Smooth muscle cell (in vitro differentiated cells): ENCODE measurements around the gene POLG. TPM values are rescaled to one million over a fixed set of nuclear protein-coding genes. Genes with fewer than 3 reads are reported as not detected.

ENCODE experiments used
- DNase-seq: peaks from one replicate; lab custom pipeline; 2025; ENCODE audit not compliant: unreplicated experiment; lab: John Stamatoyannopoulos, UW
- H2AFZ ChIP-seq: fragments of 200-600 bp; sonication (generic); 2 replicates; pipeline ENCODE4 v1.6.0; 2016; ENCODE audit warnings: antibody characterized with exemption, low read depth, mild to moderate bottlenecking
- H3F3A ChIP-seq: fragments of 200-600 bp; sonication (generic); 2 replicates; pipeline ENCODE4 v1.6.0; 2017; ENCODE audit warnings: antibody characterized with exemption, low read depth
- H3K27ac ChIP-seq: fragments of 200-600 bp; sonication (generic); 2 replicates; pipeline ENCODE4 v1.5.1; 2016; ENCODE audit warnings: low read depth, mild to moderate bottlenecking
- H3K27me3 ChIP-seq: fragments of 200-600 bp; sonication (generic); 2 replicates; pipeline ENCODE4 v1.6.1; 2016; ENCODE audit warnings: low read depth, mild to moderate bottlenecking
- H3K36me3 ChIP-seq: fragments of 200-600 bp; sonication (generic); 2 replicates; pipeline ENCODE4 v1.5.1; 2016; ENCODE audit warnings: low read depth
- H3K4me1 ChIP-seq: fragments of 200-600 bp; sonication (generic); 2 replicates; pipeline ENCODE4 v1.5.1; 2016; ENCODE audit warnings: low read depth
- H3K4me2 ChIP-seq: fragments of 200-600 bp; sonication (generic); 2 replicates; pipeline ENCODE4 v1.6.0; 2016; ENCODE audit warnings: mild to moderate bottlenecking
- H3K4me3 ChIP-seq: fragments of 200-600 bp; sonication (generic); 2 replicates; pipeline ENCODE4 v1.5.1; 2016; ENCODE audit warnings: mild to moderate bottlenecking
- H3K79me2 ChIP-seq: fragments of 200-600 bp; sonication (generic); 2 replicates; pipeline ENCODE4 v1.6.0; 2016; ENCODE audit warnings: low read depth, mild to moderate bottlenecking
- H3K9ac ChIP-seq: fragments of 200-600 bp; sonication (generic); 2 replicates; pipeline ENCODE4 v1.6.0; 2016; ENCODE audit warnings: low read depth
- H3K9me3 ChIP-seq: fragments of 200-600 bp; sonication (generic); replicated peaks from 2 replicates; pipeline ENCODE4 v1.5.1; 2016; ENCODE audit warnings: low read depth
- H4K20me1 ChIP-seq: fragments of 200-600 bp; sonication (generic); 2 replicates; pipeline ENCODE4 v1.6.0; 2016; ENCODE audit warnings: low read depth
- WGBS: methylation state at CpG from one replicate; pipeline ENCODE4 v1.1.7; 2016; ENCODE audit warnings: low lambda C conversion rate; 5-methylcytosine and 5-hydroxymethylcytosine counted together
- polyA plus RNA-seq: library from polyadenylated mRNA; unstranded; fragments of >200 nt; fragmentation: Nextera tagmentation; extraction: Ambion mirVana; gene quantifications from 2 replicates; pipeline ENCODE4 v1.2.1, GENCODE V29; 2016
- total RNA-seq: library from RNA; depleted of rRNA; stranded (reverse); fragments of >200 nt; gene quantifications from 2 replicates; pipeline ENCODE4 v1.2.3, GENCODE V29; 2014
- TF ChIP-seq, protein P1 (sequence below): fragments of 200-600 bp; sonication (generic); IDR thresholded peaks from 2 replicates; pipeline ENCODE4 v1.5.1; 2017; ENCODE audit warnings: borderline replicate concordance, mild to moderate bottlenecking, antibody characterized with exemption; ENCODE audit not compliant: insufficient read depth, poor library complexity, severe bottlenecking

The POLG gene
- total and polyA plus RNA-seq, 2 experiments from 2014 or later, result 34.3 to 41.6 TPM

DNA sequence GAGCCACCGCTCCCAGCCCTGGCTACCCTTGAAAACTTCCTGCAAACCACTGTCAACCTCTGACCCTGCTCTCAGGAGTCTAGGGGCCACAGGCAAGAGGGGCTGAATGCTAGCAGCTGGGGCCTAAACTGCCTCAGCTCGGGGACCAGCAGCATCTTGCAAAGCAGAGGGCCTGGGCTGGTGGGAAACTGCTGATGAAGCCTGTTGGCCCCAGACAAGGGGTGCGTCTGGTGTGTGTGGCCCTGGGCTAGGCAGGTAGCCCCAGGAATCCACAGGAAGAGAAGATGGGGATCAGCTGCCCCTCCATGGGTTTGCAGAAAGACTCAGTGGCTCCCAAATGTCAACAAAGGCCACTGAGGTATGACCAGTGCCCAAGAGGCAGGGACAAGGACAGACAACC, 8.2 kb upstream of the POLG start:
- Histone ChIP-seq H3K4me3 (no peak overlapping the region), H3K27me3 (peaks cover 35% of the 10 kb centered on the region)
- 90% methylated on average over 3 of the region's 3 CpGs for whole genome bisulfite sequencing

DNA sequence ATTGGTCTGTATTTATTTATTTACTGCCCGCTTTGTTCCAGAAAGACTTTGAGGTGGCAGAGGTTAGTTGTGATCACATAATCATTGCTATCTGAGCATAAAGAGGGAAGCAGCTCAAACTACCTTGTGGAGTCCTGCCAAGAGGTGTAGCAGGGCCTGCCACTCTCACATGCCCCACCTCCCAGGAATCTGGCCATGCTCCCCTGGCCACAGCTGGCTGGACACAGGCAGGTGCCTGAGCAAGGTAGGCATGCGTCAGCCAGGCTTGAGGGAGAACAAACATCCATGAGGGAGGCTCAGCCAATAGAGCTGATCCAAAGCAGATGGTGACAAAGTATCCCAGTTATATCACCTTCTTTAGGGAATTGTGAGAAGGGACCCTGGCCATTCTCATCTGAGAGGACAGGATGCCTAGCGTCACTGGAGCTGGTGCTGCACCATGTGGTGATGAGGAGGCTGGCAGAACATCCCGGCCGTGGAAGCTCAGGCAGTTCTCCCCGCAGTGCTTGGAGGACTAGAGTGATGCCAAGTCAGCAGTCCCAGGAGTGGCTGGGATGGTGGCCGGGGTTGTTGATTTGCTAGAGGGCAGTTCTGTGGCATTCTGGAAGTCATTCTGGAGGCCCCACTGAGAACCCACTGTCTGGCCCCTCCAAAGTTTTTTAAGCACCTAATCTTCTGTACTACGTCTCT, 6.8 kb upstream of the POLG start:
- H4K20me1 ChIP-seq, result no peaks in the 10 kb centered on the region
- no peaks in the 10 kb centered on the region for H3K79me2 ChIP-seq
- H3K4me3 ChIP-seq, result no peak overlapping the region
- H3K27me3 ChIP-seq, result peaks cover 29% of the 10 kb centered on the region
- WGBS, result 85% methylated on average over 8 of the region's 8 CpGs
- no peak overlapping the region for H2AFZ ChIP-seq
- no peak overlapping the region for H3K9ac ChIP-seq
- DNase-seq, result no peak
- no peaks in the 10 kb centered on the region for H3F3A ChIP-seq
- TF ChIP-seq, protein P1, sequence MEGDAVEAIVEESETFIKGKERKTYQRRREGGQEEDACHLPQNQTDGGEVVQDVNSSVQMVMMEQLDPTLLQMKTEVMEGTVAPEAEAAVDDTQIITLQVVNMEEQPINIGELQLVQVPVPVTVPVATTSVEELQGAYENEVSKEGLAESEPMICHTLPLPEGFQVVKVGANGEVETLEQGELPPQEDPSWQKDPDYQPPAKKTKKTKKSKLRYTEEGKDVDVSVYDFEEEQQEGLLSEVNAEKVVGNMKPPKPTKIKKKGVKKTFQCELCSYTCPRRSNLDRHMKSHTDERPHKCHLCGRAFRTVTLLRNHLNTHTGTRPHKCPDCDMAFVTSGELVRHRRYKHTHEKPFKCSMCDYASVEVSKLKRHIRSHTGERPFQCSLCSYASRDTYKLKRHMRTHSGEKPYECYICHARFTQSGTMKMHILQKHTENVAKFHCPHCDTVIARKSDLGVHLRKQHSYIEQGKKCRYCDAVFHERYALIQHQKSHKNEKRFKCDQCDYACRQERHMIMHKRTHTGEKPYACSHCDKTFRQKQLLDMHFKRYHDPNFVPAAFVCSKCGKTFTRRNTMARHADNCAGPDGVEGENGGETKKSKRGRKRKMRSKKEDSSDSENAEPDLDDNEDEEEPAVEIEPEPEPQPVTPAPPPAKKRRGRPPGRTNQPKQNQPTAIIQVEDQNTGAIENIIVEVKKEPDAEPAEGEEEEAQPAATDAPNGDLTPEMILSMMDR, result no peak
- H3K27ac ChIP-seq, result no peak overlapping the region
- no peaks in the 10 kb centered on the region for H3K9me3 ChIP-seq
- H3K4me1 ChIP-seq, result peaks cover 4% of the 10 kb centered on the region
- H3K36me3 ChIP-seq, result no peaks in the 10 kb centered on the region
- no peak overlapping the region for H3K4me2 ChIP-seq

More for the DNA sequence above, 8.2 kb upstream of the POLG start:
- no peaks in the 10 kb centered on the region for H3K36me3 ChIP-seq
- peaks cover 4% of the 10 kb centered on the region for H3K4me1 ChIP-seq
- TF ChIP-seq, protein P1, result no peak
- H3K9ac ChIP-seq, result no peak overlapping the region
- no peak overlapping the region for H2AFZ ChIP-seq
- no peaks in the 10 kb centered on the region for H3K9me3 ChIP-seq
- H3K27ac ChIP-seq, result no peak overlapping the region
- no peak overlapping the region for H3K4me2 ChIP-seq
- H4K20me1 ChIP-seq, result no peaks in the 10 kb centered on the region
- DNase-seq, result no peak
- H3K79me2 ChIP-seq, result no peaks in the 10 kb centered on the region
- H3F3A ChIP-seq, result no peaks in the 10 kb centered on the region

DNA sequence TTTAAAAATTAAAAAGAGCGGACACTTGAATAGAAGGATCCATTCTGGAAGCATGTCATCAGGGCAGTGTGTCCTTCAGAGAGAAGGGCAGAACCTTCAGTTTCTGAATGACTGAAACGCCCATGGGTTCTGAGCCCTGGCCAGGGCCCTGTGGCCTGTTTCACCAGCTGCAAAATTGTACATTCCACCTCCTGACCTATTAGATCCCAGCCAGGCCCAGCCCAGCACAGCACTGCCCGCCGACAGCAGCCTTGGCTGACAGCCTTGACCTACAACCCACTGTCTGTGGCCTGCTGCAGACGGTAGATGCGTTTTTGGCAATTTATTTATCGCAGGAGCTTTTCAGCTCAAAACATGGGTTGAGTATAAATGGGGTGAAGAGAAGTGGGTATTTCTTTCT, 5.9 kb upstream of the POLG start:
- Histone ChIP-seq H3K9me3 (no peaks in the 10 kb centered on the region), H3K4me3 (no peak overlapping the region), H3K27me3 (peaks cover 22% of the 10 kb centered on the region), H3K4me2 (no peak overlapping the region), H3K36me3 (no peaks in the 10 kb centered on the region), H3K79me2 (no peaks in the 10 kb centered on the region), H2AFZ (no peak overlapping the region), H3F3A (peaks cover 4% of the 10 kb centered on the region), H3K27ac (no peak overlapping the region), H4K20me1 (no peaks in the 10 kb centered on the region), H3K9ac (no peak overlapping the region), H3K4me1 (no peaks in the 10 kb centered on the region)
- 84% methylated on average over 7 of the region's 7 CpGs for WGBS
- DNase-seq, result no peak
- TF ChIP-seq, protein P1, result no peak

DNA sequence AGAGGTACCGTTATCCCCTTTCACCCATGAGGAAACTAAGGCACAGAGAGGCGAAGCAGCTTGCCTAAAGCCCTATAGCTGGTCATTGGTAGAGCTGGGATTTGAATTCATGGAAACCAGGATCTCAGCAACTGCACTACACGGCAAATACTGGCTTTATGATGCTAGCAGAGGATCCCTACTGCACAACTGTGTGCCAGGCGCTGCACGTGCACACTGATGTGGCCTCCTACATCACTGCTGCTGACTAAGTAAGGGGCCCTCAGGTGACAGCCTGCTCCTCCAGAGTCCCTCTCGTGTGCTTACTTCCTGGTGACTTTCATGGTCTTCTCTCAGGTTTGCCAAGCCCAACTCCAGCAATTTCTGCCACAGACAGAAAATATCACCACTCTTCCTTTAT, 3.4 kb upstream of the POLG start:
- H3K9me3 ChIP-seq, result no peaks in the 10 kb centered on the region
- no peak overlapping the region for H3K4me3 ChIP-seq
- WGBS, result 86% methylated on average over 6 of the region's 6 CpGs
- H3K79me2 ChIP-seq, result peaks cover 13% of the 10 kb centered on the region
- TF ChIP-seq, protein P1, result no peak
- H3K27me3 ChIP-seq, result peaks cover 22% of the 10 kb centered on the region
- H3K9ac ChIP-seq, result no peak overlapping the region
- H4K20me1 ChIP-seq, result peaks cover 12% of the 10 kb centered on the region
- no peak overlapping the region for H2AFZ ChIP-seq
- no peak overlapping the region for H3K27ac ChIP-seq
- H3F3A ChIP-seq, result peaks cover 4% of the 10 kb centered on the region
- peaks cover 8% of the 10 kb centered on the region for H3K4me1 ChIP-seq
- H3K4me2 ChIP-seq, result no peak overlapping the region
- DNase-seq, result no peak
- H3K36me3 ChIP-seq, result no peaks in the 10 kb centered on the region
